Activated T-cell treated with anti-CD3 and anti-CD28 coated beads, Interleukin-2, amount 50 U/mL, for 1 hour (primary cell): ENCODE results near the gene SPSB3.
"Not testable (repeated sequence)": the region's sequence is repeated elsewhere in the genome, so short reads cannot be mapped to it uniquely, and the experiment has no call there.

Experiments used
- DNase-seq: peaks from one replicate; pipeline ENCODE4 v3.0.0-alpha.2; 2020

The SPSB3 gene

DNA sequence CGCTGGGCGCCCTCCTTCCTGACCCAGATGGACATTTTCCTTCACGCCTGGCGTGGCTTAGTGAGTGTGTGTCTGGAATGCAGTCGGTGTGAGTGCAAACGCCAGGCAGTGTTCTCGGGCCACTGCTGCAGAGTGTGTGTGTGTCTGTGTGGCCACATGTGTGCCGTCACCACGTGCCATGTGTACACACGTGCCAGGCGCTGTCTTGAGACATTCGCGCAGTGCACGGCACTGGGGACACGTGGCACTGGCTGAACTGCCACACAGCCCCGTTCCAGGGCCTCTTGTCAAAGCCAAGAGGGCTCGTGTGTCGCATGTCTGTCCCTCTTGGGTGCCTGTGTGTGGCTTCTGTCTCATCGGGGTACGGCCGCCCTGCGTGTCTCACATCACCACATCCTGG, 47.6 kb downstream of the SPSB3 start:
- no peak for DNase-seq

DNA sequence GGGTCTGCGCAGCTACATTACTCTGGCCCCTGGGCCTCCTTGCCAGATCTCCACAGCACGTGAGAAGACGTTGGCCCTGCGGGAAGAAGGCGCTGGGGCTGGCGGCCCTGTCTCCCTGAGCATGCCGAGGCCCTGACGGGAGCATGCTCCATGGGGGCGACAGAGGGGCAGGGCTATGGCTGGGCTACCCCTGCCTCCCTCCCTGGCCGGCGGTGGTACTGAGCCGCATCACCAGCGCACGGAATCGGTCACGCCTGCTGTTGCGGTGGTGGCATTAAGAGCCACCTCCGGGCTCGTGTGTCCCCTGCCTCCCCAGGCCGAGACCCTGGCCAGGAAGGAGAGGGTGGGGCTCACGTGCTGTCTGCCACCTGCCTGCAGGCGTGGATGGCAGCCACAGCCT, 48.2 kb downstream of the SPSB3 start:
- no peak for DNase-seq

DNA sequence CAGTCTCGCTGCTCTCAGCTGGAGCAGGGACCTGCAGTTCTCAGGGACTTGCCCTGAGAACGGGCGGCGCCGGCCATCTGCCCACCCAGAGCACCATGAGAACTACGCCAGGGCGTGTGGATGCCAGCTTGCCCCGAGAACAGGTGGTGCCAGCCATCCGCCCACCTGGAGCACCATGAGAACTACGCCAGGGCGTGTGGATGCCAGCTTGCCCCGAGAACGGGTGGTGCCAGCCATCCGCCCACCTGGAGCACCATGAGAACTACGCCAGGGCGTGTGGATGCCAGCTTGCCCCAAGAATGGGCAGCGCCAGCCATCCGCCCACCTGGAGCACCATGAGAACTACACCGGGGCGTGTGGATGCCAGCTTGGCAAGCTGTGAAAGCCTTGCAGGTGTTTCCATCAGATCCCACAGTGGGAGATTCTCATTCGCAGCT, 49.8 kb downstream of the SPSB3 start:
- not testable (repeated sequence) for DNase-seq

DNA sequence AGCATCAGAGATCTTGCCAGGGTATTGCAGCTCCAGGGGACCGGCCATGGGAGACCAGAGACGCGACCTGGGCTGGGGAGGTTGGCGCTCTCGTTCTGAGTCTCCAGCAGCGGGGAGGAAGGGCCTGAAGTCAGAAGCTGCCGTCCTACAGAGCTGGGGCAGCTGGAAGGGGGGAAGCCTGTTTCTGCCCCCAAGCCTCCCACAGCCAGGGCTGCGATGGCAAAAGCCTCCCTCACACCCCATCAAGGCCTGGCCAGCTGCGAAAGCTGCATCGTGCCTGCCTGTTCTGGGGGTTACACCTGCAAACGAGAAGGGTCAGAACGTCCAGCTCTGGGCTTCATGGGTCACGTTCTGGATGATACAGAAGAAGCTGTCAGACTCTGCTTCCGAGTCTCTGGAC, 50.3 kb downstream of the SPSB3 start:
- DNase-seq = no peak

DNA sequence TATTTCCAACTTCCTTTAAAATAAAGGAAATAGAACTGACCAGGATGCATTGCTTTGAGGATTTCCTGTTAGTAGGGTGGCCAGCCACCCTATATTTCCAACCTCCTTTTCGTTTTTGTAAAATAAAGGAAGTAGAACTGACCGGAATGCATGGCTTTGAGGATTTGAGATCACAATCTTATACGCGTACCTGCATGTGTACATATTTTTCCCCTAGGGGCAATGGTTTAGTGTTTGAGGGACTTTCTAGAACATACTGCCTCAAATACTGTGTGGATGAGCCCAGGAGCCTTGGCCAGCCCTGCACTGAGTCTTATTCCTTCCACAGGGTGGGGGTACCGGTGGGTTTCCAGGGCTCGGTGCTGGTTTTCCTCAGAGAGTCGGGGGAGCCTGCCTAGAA, 50.8 kb downstream of the SPSB3 start:
- no peak for DNase-seq

DNA sequence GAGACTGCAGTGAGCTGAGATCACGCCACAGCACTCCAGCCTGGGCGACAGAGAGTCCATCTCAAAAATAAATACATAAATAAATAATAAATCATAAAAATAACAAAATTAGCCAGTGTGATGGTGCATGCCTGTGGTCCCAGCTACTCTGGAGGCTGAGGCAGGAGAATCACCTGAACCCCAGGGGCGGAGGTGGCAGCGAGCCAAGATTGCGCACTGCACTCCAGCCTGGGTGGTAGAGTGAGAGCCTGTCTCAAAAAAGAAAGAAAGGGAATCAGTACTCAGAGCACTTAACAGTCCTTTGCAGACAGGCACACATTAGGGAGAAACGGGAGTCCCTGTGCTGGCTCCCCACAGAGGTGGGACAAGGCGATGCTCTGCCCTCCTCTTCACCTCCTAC, 51.3 kb downstream of the SPSB3 start:
- no peak for DNase-seq

DNA sequence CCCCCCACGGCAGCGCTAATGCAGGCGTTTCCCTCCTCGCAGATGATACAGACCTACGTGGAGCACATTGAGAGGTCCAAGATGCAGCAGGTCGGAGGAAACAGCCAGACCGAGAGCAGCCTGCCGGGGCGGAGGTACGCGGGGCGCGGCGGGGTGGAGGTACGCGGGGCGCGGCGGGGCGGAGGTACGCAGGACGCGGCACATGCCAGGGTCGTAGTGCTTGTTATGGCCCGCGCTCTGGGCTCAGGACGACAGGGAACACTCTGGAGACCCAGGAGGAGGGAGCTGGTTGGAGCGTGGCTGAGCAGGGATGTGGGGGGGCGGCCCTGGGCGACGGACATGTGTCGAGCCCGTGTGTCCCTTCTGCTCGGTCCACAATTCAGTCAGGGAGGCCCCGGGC, 52.9 kb downstream of the SPSB3 start:
- DNase-seq = no peak

DNA sequence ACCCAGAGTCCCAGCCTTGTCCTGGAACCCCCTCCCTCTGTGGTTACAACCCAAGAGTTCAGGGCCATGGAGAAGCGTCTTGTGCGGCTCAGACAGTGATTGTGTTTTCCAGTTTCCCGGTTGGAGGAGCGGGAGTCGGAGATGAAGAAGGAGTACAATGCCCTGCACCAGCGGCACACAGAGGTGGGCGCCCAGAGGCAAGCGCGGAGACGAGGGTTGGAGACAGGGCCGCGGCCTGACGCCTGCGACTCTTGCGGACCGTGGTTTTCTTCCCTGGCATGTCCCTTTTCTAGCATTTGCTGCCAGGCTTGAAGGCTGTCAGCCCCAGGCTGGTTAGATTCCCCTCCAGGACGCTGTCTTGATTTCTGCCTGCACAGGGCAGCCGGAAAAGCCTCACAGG, 53.3 kb downstream of the SPSB3 start:
- no peak for DNase-seq

DNA sequence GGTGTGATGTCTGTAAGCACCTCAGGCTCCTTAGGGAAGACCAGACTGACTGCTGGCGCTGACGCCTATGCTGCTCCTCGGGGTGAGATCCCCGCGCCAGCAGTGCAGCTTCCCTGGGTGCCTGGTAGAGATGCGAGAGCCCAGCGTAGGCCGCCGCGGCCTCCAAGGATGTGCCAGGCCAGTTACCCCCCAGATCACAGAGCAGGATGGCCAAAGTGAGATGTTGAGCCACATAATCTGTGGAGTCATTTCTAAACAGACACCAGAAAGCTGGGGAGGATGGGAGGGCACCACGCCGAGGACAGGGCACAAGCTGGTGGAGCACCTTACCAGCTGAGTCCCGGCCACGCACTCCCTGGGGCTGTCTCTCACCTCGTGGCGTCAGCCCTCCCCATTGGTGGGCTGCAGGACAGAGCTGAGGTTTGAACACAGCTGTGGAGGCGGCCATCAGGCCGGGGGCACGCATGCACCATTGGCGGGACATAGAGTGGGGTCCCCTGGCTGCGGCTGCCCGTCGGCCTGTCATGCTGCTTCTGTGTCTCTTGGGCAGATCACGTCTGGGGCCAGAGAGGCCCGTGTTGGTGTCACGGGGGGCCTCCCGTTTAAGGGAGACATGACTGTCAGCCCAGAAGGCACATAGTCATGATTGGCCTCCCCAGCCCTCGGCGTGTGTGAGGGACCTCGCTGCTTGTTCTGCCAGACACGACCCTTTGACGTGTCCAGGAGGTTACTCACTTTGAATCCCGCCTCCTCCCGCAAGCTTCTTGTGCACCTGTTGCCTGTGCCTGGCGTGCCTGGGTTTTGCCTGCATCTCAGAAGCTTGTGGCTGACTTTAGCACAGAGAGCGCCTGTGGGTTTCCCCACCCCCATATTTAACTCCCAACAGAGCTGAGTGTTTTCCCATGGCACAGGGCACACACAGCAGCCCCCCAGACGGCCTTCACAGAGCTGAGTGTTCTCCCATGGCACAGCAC, 54.4 kb downstream of the SPSB3 start:
- no peak for DNase-seq
